GM20000 (cell line): ENCODE data around the gene EML5.

Experiments used
- DNase-seq: peaks from one replicate; pipeline ENCODE4 v3.0.0; 2012; ENCODE audit warnings: low spot score
- CTCF ChIP-seq: IDR thresholded peaks from 2 replicates; pipeline ENCODE4 v1.5.1; 2012; ENCODE audit warnings: mild to moderate bottlenecking, control low read depth; ENCODE audit errors: extremely low read depth, missing control alignments

Gene EML5

GRCh38 chr14:88834883-88835431 is 42.2 kb upstream of the EML5 start:
- TF ChIP-seq CTCF = no peak
- no peak for DNase-seq

GRCh38 chr14:88831284-88831683 is 38.5 kb upstream of the EML5 start:
- TF ChIP-seq CTCF = no peak
- no peak for DNase-seq

GRCh38 chr14:88829685-88830302 is 37.0 kb upstream of the EML5 start:
- DNase-seq = no peak
- TF ChIP-seq CTCF = no peak

GRCh38 chr14:88829188-88829587 is 36.4 kb upstream of the EML5 start:
- no peak for TF ChIP-seq CTCF
- DNase-seq = no peak

- no peak for TF ChIP-seq CTCF
- no peak for DNase-seq
Measured at GRCh38 chr14:88825503-88825902, 32.8 kb upstream of the EML5 start.

GRCh38 chr14:88825078-88825458 is 32.3 kb upstream of the EML5 start:
- DNase-seq = no peak
- no peak for TF ChIP-seq CTCF

- peak; percentile 87 for DNase-seq
Measured at GRCh38 chr14:88824314-88825077, 31.7 kb upstream of the EML5 start, which contains the start of gene TTC8. TTC8 (plus strand) TSS chr14:88824651; CDS start chr14:88824708, 57 bp downstream.

More at GRCh38 chr14:88824314-88825077, 31.7 kb upstream of the EML5 start, which contains the start of gene TTC8:
- no peak for TF ChIP-seq CTCF
